Activated T-cell treated with anti-CD3 and anti-CD28 coated beads for 4 hours (primary cell): ENCODE measurements around the gene ATE1.
"Not testable (repeated sequence)": the region's sequence is repeated elsewhere in the genome, so short reads cannot be mapped to it uniquely, and the experiment has no call there.

Experiments used
- DNase-seq: peaks from one replicate; pipeline ENCODE4 v3.0.0-alpha.2; 2020

Gene ATE1

GRCh38 chr10:121781101-121781500, 146.7 kb downstream of the ATE1 start:
- no peak for DNase-seq

- no peak for DNase-seq
Observed at GRCh38 chr10:121774813-121775212, 153.0 kb downstream of the ATE1 start.

- DNase-seq: no peak
Observed at GRCh38 chr10:121774404-121774803, 153.4 kb downstream of the ATE1 start.

- DNase-seq: no peak
Observed at GRCh38 chr10:121772884-121773283, 154.9 kb downstream of the ATE1 start.

- no peak for DNase-seq
Observed at GRCh38 chr10:121772406-121772805, 155.4 kb downstream of the ATE1 start.

- no peak for DNase-seq
Observed at GRCh38 chr10:121771966-121772365, 155.9 kb downstream of the ATE1 start.

- no peak for DNase-seq
Observed at GRCh38 chr10:121766426-121766825, 161.4 kb downstream of the ATE1 start.

- DNase-seq: no peak
Observed at GRCh38 chr10:121765204-121765603, 162.6 kb downstream of the ATE1 start.

GRCh38 chr10:121764233-121764942, 163.4 kb downstream of the ATE1 start:
- no peak for DNase-seq

- not testable (repeated sequence) for DNase-seq
Observed at GRCh38 chr10:121757241-121757640, 170.6 kb downstream of the ATE1 start.

- DNase-seq: not testable (repeated sequence)
Observed at GRCh38 chr10:121755496-121755895, 172.3 kb downstream of the ATE1 start.

- no peak for DNase-seq
Observed at GRCh38 chr10:121754666-121755065, 173.2 kb downstream of the ATE1 start.

- no peak for DNase-seq
Observed at GRCh38 chr10:121753726-121754476, 173.9 kb downstream of the ATE1 start.

- DNase-seq: no peak
Observed at GRCh38 chr10:121751191-121751760, 176.6 kb downstream of the ATE1 start.

GRCh38 chr10:121747163-121747775, 180.6 kb downstream of the ATE1 start:
- DNase-seq: no peak

- no peak for DNase-seq
Observed at GRCh38 chr10:121741248-121741792, 186.5 kb downstream of the ATE1 start.

- DNase-seq: no peak
Observed at GRCh38 chr10:121740069-121740468, 187.8 kb downstream of the ATE1 start.

- no peak for DNase-seq
Observed at GRCh38 chr10:121739114-121739513, 188.7 kb downstream of the ATE1 start.

GRCh38 chr10:121736315-121737130, 191.3 kb downstream of the ATE1 start:
- no peak for DNase-seq

- no peak for DNase-seq
Observed at GRCh38 chr10:121735263-121735662, 192.6 kb downstream of the ATE1 start.

GRCh38 chr10:121734589-121735045, 193.2 kb downstream of the ATE1 start:
- DNase-seq: no peak
